HG03159 (cell line): ENCODE results near the gene LRRC63.
"Not testable (repeated sequence)": the region's sequence is repeated elsewhere in the genome, so short reads cannot be mapped to it uniquely, and the experiment has no call there.

Experiments
- ATAC-seq: cut with Tn5 transposase; IDR thresholded peaks from one replicate; pipeline ENCODE4 v1.9.1; 2021; ENCODE audit warnings: mild to moderate bottlenecking, moderate library complexity; ENCODE audit not compliant: unreplicated experiment

Gene LRRC63

DNA sequence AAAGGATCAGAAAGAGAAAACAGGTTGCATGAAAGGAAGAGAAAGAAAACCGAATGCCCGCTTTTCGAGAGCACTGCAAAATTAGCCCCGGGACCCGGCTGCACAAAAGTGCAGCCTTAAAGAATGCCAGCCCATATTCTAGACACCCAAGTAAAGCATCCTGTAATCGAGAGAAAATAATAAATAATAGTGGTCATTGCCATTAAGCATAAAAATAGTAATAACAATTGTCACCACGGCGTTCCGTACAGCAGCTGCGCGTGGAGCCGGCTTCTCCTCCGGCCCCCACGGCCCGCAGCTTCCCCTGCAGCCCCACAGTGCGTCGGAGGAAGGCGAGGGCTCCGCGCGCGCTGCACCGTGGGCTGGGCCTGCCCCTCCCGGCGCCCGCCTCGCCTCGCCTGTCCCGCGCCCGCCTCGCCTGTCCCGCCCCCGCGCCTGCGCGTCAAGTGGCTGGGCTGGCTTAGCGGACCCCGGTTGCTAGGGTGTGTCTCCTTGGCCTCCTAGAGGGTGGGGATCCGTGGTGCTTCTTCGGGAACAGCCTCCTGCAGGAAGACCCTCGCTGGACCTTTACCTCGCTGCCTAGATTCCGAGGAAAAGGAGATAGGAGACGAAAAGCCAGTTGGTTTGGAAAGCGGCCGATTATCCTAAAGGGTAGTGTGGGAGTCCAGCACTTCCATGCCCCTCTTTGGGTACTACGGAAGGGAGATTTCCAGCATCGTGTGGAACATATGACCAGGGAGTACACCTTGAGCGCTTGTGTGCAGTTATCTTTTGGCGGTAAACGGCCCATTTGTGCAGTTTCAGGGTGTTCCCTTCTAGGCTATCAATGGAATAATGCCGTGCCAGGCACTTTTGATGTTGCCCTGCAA, at the start of gene LRRC63:
LRRC63 (plus strand) TSS at position 446 of the 869 bp plus-strand sequence. CDS start 1,107 bp downstream, outside the sequence.
- peak; percentile 93 for ATAC-seq

DNA sequence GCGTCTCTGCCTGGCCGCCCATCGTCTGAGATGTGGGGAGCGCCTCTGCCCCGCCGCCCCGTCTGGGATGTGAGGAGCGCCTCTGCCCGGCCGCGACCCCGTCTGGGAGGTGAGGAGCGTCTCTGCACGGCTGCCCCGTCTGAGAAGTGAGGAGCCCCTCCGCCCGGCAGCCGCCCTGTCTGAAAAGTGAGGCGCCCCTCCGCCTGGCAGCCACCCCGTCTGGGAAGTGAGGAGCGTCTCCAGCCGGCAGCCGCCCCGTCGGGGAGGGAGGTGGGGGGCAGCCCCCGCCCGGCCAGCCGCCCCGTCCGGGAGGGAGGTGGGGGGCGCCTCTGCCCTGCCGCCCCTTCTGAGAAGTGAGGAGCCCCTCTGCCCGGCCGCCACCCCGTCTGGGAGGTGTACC, 49.0 kb upstream of the LRRC63 start:
- not testable (repeated sequence) for ATAC-seq

- ATAC-seq, result no peak
These were observed 47.1 kb upstream of the LRRC63 start for GRCh38 chr13:46164661-46165060.

- peak; percentile 59 for ATAC-seq
These were observed 46.1 kb upstream of the LRRC63 start for GRCh38 chr13:46165485-46166223.

GRCh38 chr13:46166224-46166584, 45.5 kb upstream of the LRRC63 start:
- ATAC-seq, result no peak

DNA sequence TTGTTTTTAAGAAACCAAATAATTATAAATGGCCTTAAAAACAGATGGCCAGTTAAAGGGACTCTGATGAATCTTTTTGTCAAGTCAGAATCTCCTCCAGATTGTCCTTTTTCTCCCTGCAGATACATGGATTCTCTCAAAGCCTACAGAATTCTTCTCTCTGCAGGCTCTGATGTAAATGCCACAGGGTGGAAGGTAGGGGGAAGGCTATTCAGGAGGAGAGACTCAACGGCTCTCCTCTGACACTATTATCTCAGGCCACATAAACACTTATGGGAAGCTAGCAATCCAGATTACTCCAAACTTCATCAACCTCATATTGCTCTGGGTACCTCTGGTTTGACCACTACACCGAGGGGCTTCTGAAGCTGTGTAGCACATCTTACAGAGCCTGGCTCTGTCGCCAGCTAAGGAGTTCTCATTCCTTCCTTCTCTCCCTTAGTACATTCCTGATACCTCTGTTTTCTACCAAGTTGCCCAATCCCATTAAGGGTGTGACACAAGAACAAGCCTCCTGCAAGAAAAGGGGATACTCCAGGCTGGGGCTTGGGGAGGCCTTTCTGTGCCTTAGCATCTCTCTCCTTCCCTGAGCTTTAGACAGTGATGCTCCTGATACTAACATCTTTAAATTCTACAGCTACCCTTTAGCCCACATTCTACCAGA, 44.6 kb upstream of the LRRC63 start:
- ATAC-seq, result no peak

DNA sequence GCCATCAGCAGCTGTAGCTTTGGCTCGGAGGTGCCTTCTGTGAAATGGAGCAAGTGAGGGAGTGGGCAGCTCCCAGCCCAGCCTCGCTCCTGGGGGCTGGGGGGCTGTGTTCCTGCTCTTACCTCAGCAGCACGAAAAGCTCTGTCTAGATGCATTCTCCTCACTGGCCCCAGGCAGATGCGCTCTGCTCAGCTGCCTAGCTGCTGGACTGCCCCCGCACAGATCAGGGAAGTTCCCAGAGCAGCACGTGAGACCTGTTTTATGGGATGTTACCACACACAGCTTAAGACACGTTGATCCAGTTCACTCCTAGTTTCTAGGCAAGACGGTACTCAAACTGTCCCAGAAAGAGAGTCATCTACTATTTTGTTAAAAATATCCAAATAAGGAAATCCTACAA, 43.4 kb upstream of the LRRC63 start:
- ATAC-seq, result no peak

DNA sequence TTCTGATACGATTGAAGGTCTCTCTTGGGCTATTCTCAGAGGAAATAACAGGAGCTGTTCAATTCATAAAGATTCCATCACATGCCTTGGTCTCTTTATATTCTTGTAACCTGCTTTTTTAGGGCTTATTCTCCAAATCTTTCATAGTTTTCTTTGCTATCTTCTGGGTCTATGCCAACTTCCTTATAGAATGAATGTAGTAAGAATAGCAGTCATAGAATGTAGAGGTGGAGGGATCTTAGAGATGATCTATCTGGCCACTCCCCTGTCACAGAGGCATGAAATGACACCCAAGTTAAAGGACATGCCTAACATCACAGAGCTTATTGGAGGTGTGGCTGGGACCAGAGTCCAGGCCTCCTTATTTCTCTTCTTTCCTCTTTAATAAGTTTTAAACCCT, 42.9 kb upstream of the LRRC63 start:
- no peak for ATAC-seq

DNA sequence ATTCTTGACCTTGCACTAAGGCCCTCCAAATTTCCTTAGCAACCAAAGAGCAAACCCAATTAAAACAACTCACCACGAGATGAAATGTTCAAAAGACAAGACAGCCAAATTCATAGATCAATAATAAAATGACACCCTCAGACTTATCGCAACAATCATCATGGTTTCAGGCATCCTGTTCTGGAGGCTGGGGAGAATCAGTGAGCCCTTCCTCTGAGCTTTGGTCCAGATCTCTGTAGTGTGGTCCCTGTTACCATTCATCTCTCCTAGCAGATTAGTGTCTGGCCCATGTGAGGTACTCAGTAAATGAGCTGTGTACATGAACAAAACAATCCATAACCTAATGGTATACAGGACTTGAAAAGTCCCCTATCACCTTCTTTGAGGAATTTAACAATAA, 42.0 kb upstream of the LRRC63 start:
- ATAC-seq, result no peak

GRCh38 chr13:46170268-46170667, 41.5 kb upstream of the LRRC63 start:
- ATAC-seq, result no peak

DNA sequence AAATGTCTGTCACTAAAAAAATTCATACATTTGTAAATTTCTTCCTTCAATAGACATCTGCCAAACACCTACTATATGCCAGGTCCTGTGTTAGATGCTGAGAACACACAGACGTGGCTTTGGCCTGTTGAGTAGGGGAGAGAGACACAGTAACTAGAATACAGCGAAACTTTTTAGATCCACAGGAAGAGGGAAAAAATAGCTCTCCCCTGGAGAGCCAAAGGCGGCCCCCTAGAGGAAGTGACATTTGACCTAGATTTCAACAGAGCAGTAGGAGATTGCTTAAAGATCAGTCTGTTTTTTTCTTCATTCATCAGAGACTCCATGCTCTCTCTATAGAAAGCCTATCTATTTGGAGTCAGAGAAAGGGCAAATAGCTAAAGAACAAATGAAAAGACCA, 41.0 kb upstream of the LRRC63 start:
- ATAC-seq, result no peak

GRCh38 chr13:46171217-46171616, 40.5 kb upstream of the LRRC63 start:
- ATAC-seq, result no peak

DNA sequence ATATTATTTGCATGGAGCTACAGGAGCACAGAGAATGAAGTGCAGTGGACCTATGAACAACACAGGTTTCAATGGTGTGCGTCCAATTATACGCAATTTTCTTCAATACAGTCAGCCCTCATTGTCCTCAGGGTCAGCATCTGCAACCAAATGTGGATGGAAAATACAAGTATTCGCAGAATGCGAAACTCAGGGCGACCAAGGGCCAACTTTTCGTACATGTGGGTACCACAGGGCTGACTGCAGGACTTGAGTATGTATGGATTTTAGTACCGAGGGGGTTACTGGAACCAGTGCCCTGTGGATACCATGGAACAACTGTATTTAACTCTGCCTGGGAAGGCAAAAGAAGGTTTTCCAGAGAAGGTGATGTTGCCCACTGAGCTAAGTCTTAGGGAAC, 40.0 kb upstream of the LRRC63 start:
- ATAC-seq, result no peak

- ATAC-seq, result no peak
These were observed 39.2 kb upstream of the LRRC63 start for GRCh38 chr13:46172531-46172991.

DNA sequence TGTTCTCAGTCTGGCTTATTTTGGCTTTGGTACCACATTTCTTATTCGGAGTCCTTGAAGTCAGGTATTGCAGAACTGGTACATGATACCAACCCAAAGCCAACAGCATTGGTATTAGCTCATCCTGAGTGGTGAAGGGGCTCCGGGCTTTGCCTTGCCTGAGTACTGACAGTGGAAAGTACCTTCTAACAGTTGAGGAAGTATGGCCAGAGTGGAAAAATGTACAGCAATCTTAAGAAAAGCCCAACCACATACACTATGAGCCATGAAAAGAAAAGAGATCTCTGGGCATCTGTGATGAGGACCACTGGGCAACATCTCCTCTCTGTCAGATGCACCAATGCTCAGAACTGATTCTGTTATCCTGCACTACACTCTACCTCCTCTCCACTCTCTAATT, 38.1 kb upstream of the LRRC63 start:
- ATAC-seq, result no peak

DNA sequence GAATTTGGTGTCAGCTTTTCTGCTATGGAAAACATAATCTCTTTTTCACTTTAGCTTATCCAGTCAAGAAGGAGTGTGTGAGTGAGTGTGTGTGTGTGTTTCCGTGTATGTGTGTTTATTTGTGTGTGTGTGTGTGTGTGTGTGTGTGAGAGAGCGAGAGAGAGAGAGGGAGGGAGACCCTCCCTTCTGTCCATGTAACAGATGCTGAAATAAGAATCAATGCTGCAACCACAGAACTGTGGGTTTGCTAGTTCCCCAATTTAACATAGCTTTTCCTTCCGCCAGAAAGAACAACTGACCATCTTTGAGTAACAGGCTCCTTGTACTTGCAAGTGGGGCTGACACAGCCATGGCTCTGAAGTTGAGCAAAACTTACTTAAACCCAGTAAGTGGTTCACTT, 35.0 kb upstream of the LRRC63 start:
- no peak for ATAC-seq

DNA sequence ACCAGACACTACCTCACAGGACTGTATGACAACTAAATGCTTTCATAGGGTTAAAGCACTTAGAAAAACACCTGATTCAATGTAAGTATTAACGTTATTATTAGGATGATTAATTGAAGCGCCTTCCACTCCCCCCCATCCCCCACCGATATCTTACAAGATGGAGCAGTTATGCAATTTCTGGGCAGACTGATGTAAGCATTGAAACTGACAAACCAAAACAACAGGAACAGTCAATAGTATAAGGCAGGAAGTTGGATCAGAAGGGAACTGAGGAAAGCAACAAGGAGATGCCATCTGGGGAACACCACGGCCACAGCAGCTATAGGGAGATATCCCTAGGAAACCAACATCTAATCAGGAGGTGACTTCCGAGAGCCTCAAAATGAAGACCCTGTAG, 33.6 kb upstream of the LRRC63 start:
- no peak for ATAC-seq

DNA sequence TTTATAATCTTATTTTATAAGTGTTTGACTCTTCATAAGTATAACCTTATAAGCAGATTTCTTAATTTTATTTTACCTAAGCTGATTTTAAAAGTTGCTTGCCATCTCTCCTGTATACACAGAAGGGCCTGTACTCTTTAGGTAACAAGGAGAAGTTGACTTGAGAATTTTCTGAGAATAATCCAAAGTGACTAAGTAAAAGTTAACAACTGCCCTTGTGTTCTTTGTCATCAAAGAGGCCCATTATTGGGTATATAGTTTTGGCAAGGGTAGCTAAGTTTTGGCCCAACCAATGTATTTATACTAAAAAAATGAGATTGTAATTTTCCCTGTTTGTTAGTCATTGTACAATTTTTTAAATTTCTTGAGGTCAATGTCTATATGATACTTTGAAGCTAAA, 32.9 kb upstream of the LRRC63 start:
- ATAC-seq, result no peak

DNA sequence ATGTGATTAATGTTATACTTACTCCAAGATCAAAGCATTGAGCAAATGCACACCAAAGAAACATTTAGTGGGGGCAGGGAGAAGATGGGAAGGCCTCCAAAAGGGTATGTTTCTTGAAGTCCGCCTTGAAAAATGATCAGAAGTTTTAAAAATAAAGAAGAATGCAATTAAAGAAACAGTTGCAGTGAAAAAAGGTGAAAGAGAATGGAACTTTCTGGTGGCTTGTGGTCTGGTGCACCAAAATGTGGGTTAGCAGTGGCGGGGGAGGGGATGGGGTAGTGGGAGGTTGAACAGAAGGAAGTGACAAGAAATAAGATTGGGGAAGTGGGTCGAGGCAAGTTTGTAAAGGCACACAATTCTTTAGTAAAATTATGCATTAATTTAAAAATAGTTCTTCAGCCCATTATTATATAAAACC, 32.2 kb upstream of the LRRC63 start:
- no peak for ATAC-seq

DNA sequence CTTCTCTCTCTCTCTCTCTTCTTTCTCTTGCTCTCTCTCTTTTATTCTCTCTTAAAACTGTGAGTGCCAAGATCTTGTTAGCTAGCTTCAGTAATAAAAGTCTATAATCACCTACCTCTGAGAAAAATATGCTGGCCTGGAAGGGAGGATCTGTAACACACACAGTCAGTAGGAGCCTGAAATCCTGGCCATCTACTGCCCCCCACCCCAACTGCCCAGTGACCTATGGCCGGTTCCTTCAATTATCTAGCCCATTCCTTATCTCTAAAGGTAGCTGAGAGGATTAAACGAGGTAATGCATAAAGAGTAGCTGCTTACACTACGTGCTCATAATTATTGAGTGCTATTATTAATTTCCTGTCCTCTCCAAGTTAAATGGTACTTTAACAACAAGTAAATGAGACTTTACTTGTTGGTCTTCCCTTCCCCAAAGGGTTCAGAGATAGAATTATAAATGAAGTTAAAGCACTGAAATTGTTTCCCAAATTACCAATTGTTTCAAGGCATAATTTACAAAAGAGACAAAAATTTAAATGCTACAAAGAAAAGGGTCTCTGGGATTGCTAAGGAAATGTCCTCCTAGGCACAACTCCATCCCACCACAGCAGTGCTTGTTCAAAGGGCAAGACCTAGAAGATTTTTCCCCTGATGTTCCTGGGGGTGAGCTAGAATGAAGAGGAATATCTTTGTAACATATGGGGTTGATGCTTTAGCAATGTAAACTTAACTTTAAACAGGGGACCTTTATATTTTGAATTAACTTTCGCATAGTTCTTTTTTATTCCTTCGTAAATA, 31.6 kb upstream of the LRRC63 start:
- ATAC-seq, result no peak

DNA sequence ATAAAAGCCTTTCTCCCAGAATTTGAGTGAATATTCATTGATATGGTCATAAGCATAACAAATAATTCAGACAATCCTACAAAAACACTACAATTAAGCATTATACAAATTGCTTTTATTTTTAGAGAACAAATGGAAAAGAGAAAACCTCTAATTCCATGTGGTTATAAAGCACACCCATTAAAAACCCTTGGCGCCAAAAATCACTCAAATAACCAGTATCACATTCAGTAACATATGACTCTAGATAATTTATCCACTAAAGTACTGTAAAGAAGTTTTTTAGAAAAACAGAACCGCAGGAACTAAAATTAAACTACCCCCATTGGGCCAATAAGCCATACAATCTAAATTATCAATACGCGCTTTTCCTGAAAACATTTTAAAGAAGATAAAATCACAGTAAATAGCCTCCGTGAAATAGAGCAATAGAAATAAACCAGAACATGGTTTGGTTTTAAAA, 30.3 kb upstream of the LRRC63 start:
- ATAC-seq, result no peak
